ENCODE measurements around the gene ADISSP.

GRCh38 chr20:3739054-3739925 lies 28.3 kb downstream of the ADISSP start:
- no peak for TF ChIP-seq CTCF (IDR thresholded peaks at IDR 0.05; ENCODE audit: insufficient read depth, low read length, poor library complexity, severe bottlenecking)
- no peak for TF ChIP-seq EZH2phosphoT487 (conservative IDR thresholded peaks at IDR 0.05; ENCODE audit: low read length)

Data from SU-DHL-6 (cell line).